ENCODE results near the gene ALLC. TPM values are rescaled to one million over a fixed set of nuclear protein-coding genes. Genes with fewer than 3 reads are reported as not detected.

The ALLC gene
- total and polyA plus RNA-seq, 10 of the 15 experiments (the other 5 are each of a cell fraction or from before 2014, with no cell fraction given), result 0.05 TPM; not detected in 9

- TF ChIP-seq ZNF687 (IDR thresholded peaks at IDR 0.05) (no peak), RBBP5 (conservative IDR thresholded peaks at IDR 0.05) (no peak), TCF7 (IDR thresholded peaks at IDR 0.05; ENCODE audit: borderline replicate concordance) (no peak), USF1 (IDR thresholded peaks at IDR 0.05; ENCODE audit: borderline replicate concordance, extremely low read length, insufficient read depth, low read depth, low read length) (no peak)
Measured at GRCh38 chr2:3741867-3742602, 84.0 kb downstream of the ALLC start (continued).

- RAD21 ChIA-PET (ENCODE audit: unreplicated experiment), result no interaction called here
- H3K27me3 ChIP-seq (replicated peaks in 1 of 2; ENCODE audit: control insufficient read depth in 2 of 2, insufficient read depth in 2 of 2, low read length in 1 of 2), result peaks cover 0 to 2% of the 10 kb centered on the region in 2 experiments; a peak in 2 of 4 replicates
- no peak for FAIRE-seq
- CTCF ChIA-PET, result interaction anchor here (0.5 to 1.4 kb wide), 2 partner anchors 15 to 78 kb away, joined by 3 to 4 read pairs; no protein-coding TSS in a partner anchor
- no peak overlapping the region for H3K27ac ChIP-seq (ENCODE audit: control insufficient read depth, insufficient read depth)
- SMC1A ChIA-PET (ENCODE audit: uncharacterized antibody, unreplicated experiment), result interaction anchor here (0.8 kb wide), 1 partner anchor 15 kb away, joined by 3 read pairs; no protein-coding TSS in a partner anchor
- no peak overlapping the region for H3K4me2 ChIP-seq (ENCODE audit: control insufficient read depth, insufficient read depth)
- H3K36me3 ChIP-seq (ENCODE audit: control insufficient read depth in 2 of 2, insufficient read depth in 2 of 2, low read length in 1 of 2), result no peaks in the 10 kb centered on the region
- H3K4me1 ChIP-seq (ENCODE audit: control insufficient read depth, insufficient read depth, low read length), result no peaks in the 10 kb centered on the region
- DNase-seq (ENCODE audit: low read depth, low spot score), result no peak
- intact Hi-C loops (cut with micrococcal nuclease; ENCODE audit: unreplicated experiment) (no loop called here), in situ Hi-C loops (cut with MboI) (no loop called here)
- H3K4me3 ChIP-seq, result no peak overlapping the region
- POLR2A ChIA-PET, result no interaction called here
- H3K79me2 ChIP-seq (ENCODE audit: control insufficient read depth, insufficient read depth, low read length), result no peaks in the 10 kb centered on the region
- 13% methylated on average over 5 of the region's 5 CpGs for WGBS (ENCODE audit: insufficient coverage, insufficient replicate concordance, low lambda C conversion rate, missing lambda C conversion rate)
- H2AFZ ChIP-seq (ENCODE audit: control insufficient read depth, low read depth, low read length), result no peak overlapping the region
- no peak overlapping the region for H3K9ac ChIP-seq (ENCODE audit: control insufficient read depth, insufficient read depth, low read length)
- TF ChIP-seq GABPA (IDR thresholded peaks at IDR 0.05; ENCODE audit: low read depth), result no peak
- no peak for TF ChIP-seq IRF3 (IDR thresholded peaks at IDR 0.05)
- TF ChIP-seq ZBTB40 (IDR thresholded peaks at IDR 0.05; ENCODE audit: borderline replicate concordance), result no peak
- no peak for TF ChIP-seq ESRRA (IDR thresholded peaks at IDR 0.05; ENCODE audit: low read length)
- TF ChIP-seq NR2F1 (conservative IDR thresholded peaks at IDR 0.05), result no peak
- H3K9me3 ChIP-seq (replicated peaks; ENCODE audit: control insufficient read depth, insufficient read depth, low read length), result no peaks in the 10 kb centered on the region
- no peak for ATAC-seq
- no TSS peak for BruUV-seq (replicated peaks)
- no peaks in the 10 kb centered on the region for H4K20me1 ChIP-seq (ENCODE audit: control insufficient read depth, insufficient read depth)
Measured at GRCh38 chr2:3742743-3743508, 84.9 kb downstream of the ALLC start.

Data from GM12878 (cell line).